OCI-LY7 (cell line): ENCODE data around the gene NRIP1. TPM values are rescaled to one million over a fixed set of nuclear protein-coding genes. Genes with fewer than 3 reads are reported as not detected.
"Not testable (repeated sequence)": the region's sequence is repeated elsewhere in the genome, so short reads cannot be mapped to it uniquely, and the experiment has no call there.

Source experiments
- BruUV-seq: library from RNA; stranded (reverse); fragments of 400-500 nt; replicated peaks from 2 replicates; lab custom pipeline; 2021; lab: Mats Ljungman, UMichigan
- CTCF ChIA-PET: fragments of 300-600 bp; sonication (Branson Sonifier 250); formaldehyde crosslinking; loops from one replicate; lab custom pipeline; 2022; ENCODE audit warnings: antibody characterized with exemption; ENCODE audit not compliant: unreplicated experiment; lab: Charles Lee
- POLR2A ChIA-PET: fragments of 300-600 bp; sonication (Branson Sonifier 250); formaldehyde crosslinking; loops from one replicate; lab custom pipeline; 2022; ENCODE audit warnings: antibody characterized with exemption; lab: Charles Lee
- DNase-seq: peaks from one replicate; pipeline ENCODE4 v3.0.0-alpha.2; 2015; ENCODE audit warnings: low spot score
- H2AFZ ChIP-seq: fragments of 200-600 bp; sonication (generic), shearing (Covaris generic); 2 replicates; pipeline ENCODE4 v1.6.1; 2014; ENCODE audit warnings: mild to moderate bottlenecking, antibody characterized with exemption, low read length, moderate library complexity
- H3K27ac ChIP-seq: fragments of 200-600 bp; sonication (generic); 2 replicates; pipeline ENCODE4 v1.5.1; 2014; ENCODE audit warnings: mixed run types, low read depth, mild to moderate bottlenecking, moderate library complexity, low read length, inconsistent platforms; ENCODE audit not compliant: poor library complexity, severe bottlenecking
- H3K36me3 ChIP-seq: fragments of 200-600 bp; sonication (generic); 2 replicates; pipeline ENCODE4 v1.6.1; 2014; ENCODE audit warnings: mild to moderate bottlenecking, antibody characterized with exemption, low read length, moderate library complexity, mixed read lengths; ENCODE audit not compliant: insufficient read depth
- H3K4me1 ChIP-seq: fragments of 200-600 bp; sonication (generic); 2 replicates; pipeline ENCODE4 v1.5.1; 2014; ENCODE audit warnings: mild to moderate bottlenecking, low read length; ENCODE audit not compliant: insufficient read depth, poor library complexity, severe bottlenecking
- H3K4me2 ChIP-seq: fragments of 200-600 bp; sonication (generic); 2 replicates; pipeline ENCODE4 v1.6.1; 2014; ENCODE audit warnings: mild to moderate bottlenecking, low read length
- H3K4me3 ChIP-seq: fragments of 200-600 bp; sonication (generic); 2 replicates; pipeline ENCODE4 v1.5.1; 2014; ENCODE audit warnings: mild to moderate bottlenecking, low read depth, low read length; ENCODE audit not compliant: poor library complexity, severe bottlenecking
- H3K79me2 ChIP-seq: fragments of 200-600 bp; sonication (generic); 2 replicates; pipeline ENCODE4 v1.6.1; 2016; ENCODE audit warnings: low read depth, mild to moderate bottlenecking, low read length, moderate library complexity, mixed read lengths; ENCODE audit not compliant: insufficient read depth
- H3K9me2 ChIP-seq: fragments of 200-600 bp; sonication (generic); 2 replicates; pipeline ENCODE4 v1.6.1; 2016; ENCODE audit warnings: mild to moderate bottlenecking, low read length, mixed read lengths; ENCODE audit not compliant: insufficient read depth
- H3K9me3 ChIP-seq: fragments of 200-600 bp; sonication (generic); 2 replicates; pipeline ENCODE4 v1.6.1; 2014; ENCODE audit warnings: mild to moderate bottlenecking, mixed run types, low read length, mixed read lengths
- H4K20me1 ChIP-seq: fragments of 200-600 bp; sonication (generic); 2 replicates; pipeline ENCODE4 v1.6.1; 2014; ENCODE audit warnings: mild to moderate bottlenecking, antibody characterized with exemption, low read length, moderate library complexity, mixed read lengths; ENCODE audit not compliant: insufficient read depth
- CTCF ChIP-seq: fragments of 200-600 bp; sonication (generic); conservative IDR thresholded peaks from 2 replicates; pipeline ENCODE4 v1.5.1; 2014; ENCODE audit warnings: mild to moderate bottlenecking, antibody characterized with exemption, low read length, moderate library complexity, mixed read lengths
- EZH2phosphoT487 ChIP-seq: fragments of 200-600 bp; sonication (generic); IDR thresholded peaks from 2 replicates; pipeline ENCODE4 v1.6.1; 2018; ENCODE audit warnings: low read depth, borderline replicate concordance, mild to moderate bottlenecking, mixed run types, antibody characterized with exemption, low read length, moderate library complexity, mixed read lengths
- intact Hi-C: fragments of 100-400 bp; cut with micrococcal nuclease; formaldehyde crosslinking; loops from one replicate; pipeline ENCODE4 v1.10.0; 2022; ENCODE audit not compliant: unreplicated experiment
- total RNA-seq, 2 experiments: library from RNA; depleted of rRNA in 1 of 2; stranded (reverse); fragments of >200 nt in 1 of 2; shearing (Covaris generic) in 1 of 2; gene quantifications; 2 replicates each; pipeline ENCODE4 v1.2.3, GENCODE V29; 2014 to 2022

Gene NRIP1
- total RNA-seq, 2 experiments from 2014 or later: not detected

- H3K4me1 ChIP-seq, H3K4me3 ChIP-seq, BruUV-seq, CTCF ChIA-PET, intact Hi-C loops, DNase-seq, H4K20me1 ChIP-seq, H3K9me2 ChIP-seq, POLR2A ChIA-PET, H3K79me2 ChIP-seq, H3K9me3 ChIP-seq, H3K27ac ChIP-seq, H3K36me3 ChIP-seq, H3K4me2 ChIP-seq, H2AFZ ChIP-seq: not testable (repeated sequence)
Measured at GRCh38 chr21:15030861-15031260, 33.9 kb downstream of the NRIP1 start.

- Histone ChIP-seq H3K9me3 (no peaks in the 10 kb centered on the region), H3K79me2 (no peaks in the 10 kb centered on the region), H2AFZ (no peak overlapping the region), H3K9me2 (no peaks in the 10 kb centered on the region), H3K4me2 (no peak overlapping the region), H3K36me3 (no peaks in the 10 kb centered on the region), H3K4me3 (no peak overlapping the region), H4K20me1 (no peaks in the 10 kb centered on the region), H3K27ac (no peak overlapping the region), H3K4me1 (no peaks in the 10 kb centered on the region)
- TF ChIP-seq EZH2phosphoT487: no peak
- no peak for TF ChIP-seq CTCF
- ChIA-PET POLR2A (no interaction called here), CTCF (no interaction called here)
- DNase-seq: no peak
- intact Hi-C loops: no loop called here
- no TSS peak for BruUV-seq
Measured at GRCh38 chr21:15029077-15029476, 35.7 kb downstream of the NRIP1 start.

- Histone ChIP-seq H4K20me1 (no peaks in the 10 kb centered on the region), H3K79me2 (no peaks in the 10 kb centered on the region), H3K4me2 (no peak overlapping the region), H3K27ac (no peak overlapping the region), H3K4me1 (no peaks in the 10 kb centered on the region), H3K36me3 (no peaks in the 10 kb centered on the region), H2AFZ (no peak overlapping the region), H3K4me3 (no peak overlapping the region), H3K9me3 (no peaks in the 10 kb centered on the region), H3K9me2 (no peaks in the 10 kb centered on the region)
- TF ChIP-seq CTCF: no peak
- TF ChIP-seq EZH2phosphoT487: no peak
- BruUV-seq: no TSS peak
- no peak for DNase-seq
- POLR2A ChIA-PET: interaction anchor here (0.9 kb wide), 1 partner anchor 14 kb away, joined by 4 read pairs; no protein-coding TSS in a partner anchor
- CTCF ChIA-PET: no interaction called here
- intact Hi-C loops: no loop called here
Measured at GRCh38 chr21:15028186-15028585, 36.6 kb downstream of the NRIP1 start.
